ENCODE results near the gene SUGP1.

Gene SUGP1

GRCh38 chr19:19305696-19306095, 14.6 kb downstream of the SUGP1 start:
- no peak overlapping the region for H2AFZ ChIP-seq (ENCODE audit: low read depth, low read length)
- DNase-seq (no peak), ATAC-seq (ENCODE audit: insufficient read depth, low read depth) (no peak)
- peaks cover 85% of the 10 kb centered on the region for H3K36me3 ChIP-seq (ENCODE audit: insufficient read depth, low read length)
- no peaks in the 10 kb centered on the region for H3K4me1 ChIP-seq (ENCODE audit: insufficient read depth, low read length)
- no peak overlapping the region for H3K4me3 ChIP-seq (ENCODE audit: low read depth in 1 of 2, low read length in 2 of 2)
- H3K9ac ChIP-seq (ENCODE audit: low read depth, low read length), result no peak overlapping the region
- H3K4me2 ChIP-seq (ENCODE audit: insufficient read depth, low read length), result no peak overlapping the region
- 0 out of 2 replicates have a peak, but pooled peaks cover 11% of the 10 kb centered on the region for H4K20me1 ChIP-seq (ENCODE audit: insufficient read depth, low read length)
- H3K79me2 ChIP-seq (ENCODE audit: insufficient read depth, low read length), result peaks cover 3% of the 10 kb centered on the region; the same call in 1 of the 2 replicates
- H3K27ac ChIP-seq (ENCODE audit: low read length), result no peak overlapping the region
- no peaks in the 10 kb centered on the region for H3K9me3 ChIP-seq (ENCODE audit: insufficient read depth, low read length, severe bottlenecking)
- no peak for TF ChIP-seq EZH2 (IDR thresholded peaks at IDR 0.05; ENCODE audit: borderline replicate concordance, low read depth, low read length, severe bottlenecking)
- TF ChIP-seq, protein P1, sequence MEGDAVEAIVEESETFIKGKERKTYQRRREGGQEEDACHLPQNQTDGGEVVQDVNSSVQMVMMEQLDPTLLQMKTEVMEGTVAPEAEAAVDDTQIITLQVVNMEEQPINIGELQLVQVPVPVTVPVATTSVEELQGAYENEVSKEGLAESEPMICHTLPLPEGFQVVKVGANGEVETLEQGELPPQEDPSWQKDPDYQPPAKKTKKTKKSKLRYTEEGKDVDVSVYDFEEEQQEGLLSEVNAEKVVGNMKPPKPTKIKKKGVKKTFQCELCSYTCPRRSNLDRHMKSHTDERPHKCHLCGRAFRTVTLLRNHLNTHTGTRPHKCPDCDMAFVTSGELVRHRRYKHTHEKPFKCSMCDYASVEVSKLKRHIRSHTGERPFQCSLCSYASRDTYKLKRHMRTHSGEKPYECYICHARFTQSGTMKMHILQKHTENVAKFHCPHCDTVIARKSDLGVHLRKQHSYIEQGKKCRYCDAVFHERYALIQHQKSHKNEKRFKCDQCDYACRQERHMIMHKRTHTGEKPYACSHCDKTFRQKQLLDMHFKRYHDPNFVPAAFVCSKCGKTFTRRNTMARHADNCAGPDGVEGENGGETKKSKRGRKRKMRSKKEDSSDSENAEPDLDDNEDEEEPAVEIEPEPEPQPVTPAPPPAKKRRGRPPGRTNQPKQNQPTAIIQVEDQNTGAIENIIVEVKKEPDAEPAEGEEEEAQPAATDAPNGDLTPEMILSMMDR (IDR thresholded peaks at IDR 0.05; ENCODE audit: borderline replicate concordance, extremely low read depth, low read length, poor library complexity, severe bottlenecking), result no peak
- H3K27me3 ChIP-seq (ENCODE audit: insufficient read depth, low read length, poor library complexity), result no peaks in the 10 kb centered on the region

DNA sequence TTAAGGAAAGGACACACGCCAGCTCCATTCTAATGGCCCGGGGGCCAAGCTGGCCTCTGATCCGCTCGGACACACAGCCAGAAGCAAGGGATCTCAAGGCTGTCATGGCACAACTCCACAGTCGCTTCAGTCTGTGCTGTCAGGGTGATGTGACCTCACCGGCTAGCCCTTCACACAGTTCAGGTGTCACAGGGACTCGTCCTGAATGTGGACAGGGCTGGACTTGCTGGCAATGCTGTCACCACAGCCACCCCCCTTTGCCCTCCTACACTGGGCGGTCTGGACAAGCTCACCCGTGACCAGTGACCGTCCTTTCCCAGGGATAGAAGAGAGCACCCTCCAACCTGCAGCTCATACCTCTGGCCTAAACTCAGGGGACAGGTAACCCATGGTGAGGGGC, 15.2 kb downstream of the SUGP1 start:
- H3K36me3 ChIP-seq (ENCODE audit: insufficient read depth, low read length), result peaks cover 84% of the 10 kb centered on the region
- H2AFZ ChIP-seq (ENCODE audit: low read depth, low read length), result no peak overlapping the region
- no peak for DNase-seq
- TF ChIP-seq, protein P1 (IDR thresholded peaks at IDR 0.05; ENCODE audit: borderline replicate concordance, extremely low read depth, low read length, poor library complexity, severe bottlenecking), result no peak
- no peak for TF ChIP-seq EZH2 (IDR thresholded peaks at IDR 0.05; ENCODE audit: borderline replicate concordance, low read depth, low read length, severe bottlenecking)
- peaks cover 2% of the 10 kb centered on the region; the same call in 1 of the 2 replicates for H3K79me2 ChIP-seq (ENCODE audit: insufficient read depth, low read length)
- H3K4me3 ChIP-seq (ENCODE audit: low read depth in 1 of 2, low read length in 2 of 2), result no peak overlapping the region
- no peaks in the 10 kb centered on the region for H3K9me3 ChIP-seq (ENCODE audit: insufficient read depth, low read length, severe bottlenecking)
- H3K4me2 ChIP-seq (ENCODE audit: insufficient read depth, low read length), result no peak overlapping the region
- no peaks in the 10 kb centered on the region for H3K27me3 ChIP-seq (ENCODE audit: insufficient read depth, low read length, poor library complexity)
- no peak overlapping the region for H3K9ac ChIP-seq (ENCODE audit: low read depth, low read length)
- ATAC-seq (ENCODE audit: insufficient read depth, low read depth), result no peak
- 0 out of 2 replicates have a peak, but pooled peaks cover 7% of the 10 kb centered on the region for H4K20me1 ChIP-seq (ENCODE audit: insufficient read depth, low read length)
- no peak overlapping the region for H3K27ac ChIP-seq (ENCODE audit: low read length)
- H3K4me1 ChIP-seq (ENCODE audit: insufficient read depth, low read length), result no peaks in the 10 kb centered on the region

GRCh38 chr19:19304186-19304965, 15.9 kb downstream of the SUGP1 start:
- Histone ChIP-seq H3K27me3 (ENCODE audit: insufficient read depth, low read length, poor library complexity) (no peaks in the 10 kb centered on the region), H3K4me2 (ENCODE audit: insufficient read depth, low read length) (no peak overlapping the region), H3K27ac (ENCODE audit: low read length) (no peak overlapping the region), H3K4me1 (ENCODE audit: insufficient read depth, low read length) (no peaks in the 10 kb centered on the region), H2AFZ (ENCODE audit: low read depth, low read length) (no peak overlapping the region), H3K36me3 (ENCODE audit: insufficient read depth, low read length) (peaks cover 81% of the 10 kb centered on the region), H3K4me3 (ENCODE audit: low read depth in 1 of 2, low read length in 2 of 2) (no peak overlapping the region), H3K9ac (ENCODE audit: low read depth, low read length) (no peak overlapping the region), H3K9me3 (ENCODE audit: insufficient read depth, low read length, severe bottlenecking) (no peaks in the 10 kb centered on the region), H3K79me2 (ENCODE audit: insufficient read depth, low read length) (no peaks in the 10 kb centered on the region), H4K20me1 (ENCODE audit: insufficient read depth, low read length) (0 out of 2 replicates have a peak, but pooled peaks cover 7% of the 10 kb centered on the region)
- no peak for TF ChIP-seq EZH2 (IDR thresholded peaks at IDR 0.05; ENCODE audit: borderline replicate concordance, low read depth, low read length, severe bottlenecking)
- TF ChIP-seq, protein P1 (IDR thresholded peaks at IDR 0.05; ENCODE audit: borderline replicate concordance, extremely low read depth, low read length, poor library complexity, severe bottlenecking), result no peak
- ATAC-seq (ENCODE audit: insufficient read depth, low read depth), result no peak
- DNase-seq, result no peak

Data from DND-41 (cell line).